ENCODE measurements around the gene IMPDH2.

DNA sequence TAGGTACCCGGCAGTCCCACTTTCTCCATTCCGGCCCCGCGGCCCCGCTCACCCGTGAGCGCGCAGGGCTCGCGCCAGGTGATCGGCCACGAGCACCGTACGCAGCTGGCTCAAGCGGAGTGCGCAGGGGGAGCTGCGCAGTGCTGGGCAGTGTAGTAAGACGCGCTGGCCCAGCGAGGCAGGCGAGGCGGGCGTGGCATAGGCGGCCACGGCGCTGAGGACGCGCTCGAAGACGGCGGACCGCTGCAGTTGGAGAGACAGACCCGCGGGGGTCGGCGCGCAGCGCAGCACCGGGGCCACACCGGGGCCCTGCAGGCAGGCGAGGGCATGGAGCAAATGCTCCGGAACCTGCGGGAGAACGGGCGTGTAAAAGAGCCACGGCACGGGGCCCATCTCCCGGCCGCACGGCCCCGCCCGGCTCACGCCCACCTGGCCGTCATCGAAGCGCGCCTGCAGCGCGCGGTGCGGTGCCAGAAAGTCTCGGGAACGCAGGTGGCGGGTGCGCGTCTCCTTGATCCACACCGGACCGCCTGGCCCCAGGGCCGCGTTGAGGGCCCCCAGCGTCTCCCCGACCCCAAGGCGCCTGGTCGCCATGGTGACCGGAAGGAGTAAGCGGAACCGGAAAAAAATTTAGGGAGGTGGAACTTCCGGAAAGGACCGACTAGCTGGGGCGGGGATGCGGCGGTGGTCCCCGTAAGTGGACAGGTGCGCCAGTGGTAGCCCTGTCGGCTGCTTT is 11.1 kb downstream of the IMPDH2 start, which contains the start of gene DALRD3:
- TF ChIP-seq, protein P1, sequence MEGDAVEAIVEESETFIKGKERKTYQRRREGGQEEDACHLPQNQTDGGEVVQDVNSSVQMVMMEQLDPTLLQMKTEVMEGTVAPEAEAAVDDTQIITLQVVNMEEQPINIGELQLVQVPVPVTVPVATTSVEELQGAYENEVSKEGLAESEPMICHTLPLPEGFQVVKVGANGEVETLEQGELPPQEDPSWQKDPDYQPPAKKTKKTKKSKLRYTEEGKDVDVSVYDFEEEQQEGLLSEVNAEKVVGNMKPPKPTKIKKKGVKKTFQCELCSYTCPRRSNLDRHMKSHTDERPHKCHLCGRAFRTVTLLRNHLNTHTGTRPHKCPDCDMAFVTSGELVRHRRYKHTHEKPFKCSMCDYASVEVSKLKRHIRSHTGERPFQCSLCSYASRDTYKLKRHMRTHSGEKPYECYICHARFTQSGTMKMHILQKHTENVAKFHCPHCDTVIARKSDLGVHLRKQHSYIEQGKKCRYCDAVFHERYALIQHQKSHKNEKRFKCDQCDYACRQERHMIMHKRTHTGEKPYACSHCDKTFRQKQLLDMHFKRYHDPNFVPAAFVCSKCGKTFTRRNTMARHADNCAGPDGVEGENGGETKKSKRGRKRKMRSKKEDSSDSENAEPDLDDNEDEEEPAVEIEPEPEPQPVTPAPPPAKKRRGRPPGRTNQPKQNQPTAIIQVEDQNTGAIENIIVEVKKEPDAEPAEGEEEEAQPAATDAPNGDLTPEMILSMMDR (IDR thresholded peaks at IDR 0.05; ENCODE audit: insufficient read depth, low read length): no peak
- TF ChIP-seq, protein P2, sequence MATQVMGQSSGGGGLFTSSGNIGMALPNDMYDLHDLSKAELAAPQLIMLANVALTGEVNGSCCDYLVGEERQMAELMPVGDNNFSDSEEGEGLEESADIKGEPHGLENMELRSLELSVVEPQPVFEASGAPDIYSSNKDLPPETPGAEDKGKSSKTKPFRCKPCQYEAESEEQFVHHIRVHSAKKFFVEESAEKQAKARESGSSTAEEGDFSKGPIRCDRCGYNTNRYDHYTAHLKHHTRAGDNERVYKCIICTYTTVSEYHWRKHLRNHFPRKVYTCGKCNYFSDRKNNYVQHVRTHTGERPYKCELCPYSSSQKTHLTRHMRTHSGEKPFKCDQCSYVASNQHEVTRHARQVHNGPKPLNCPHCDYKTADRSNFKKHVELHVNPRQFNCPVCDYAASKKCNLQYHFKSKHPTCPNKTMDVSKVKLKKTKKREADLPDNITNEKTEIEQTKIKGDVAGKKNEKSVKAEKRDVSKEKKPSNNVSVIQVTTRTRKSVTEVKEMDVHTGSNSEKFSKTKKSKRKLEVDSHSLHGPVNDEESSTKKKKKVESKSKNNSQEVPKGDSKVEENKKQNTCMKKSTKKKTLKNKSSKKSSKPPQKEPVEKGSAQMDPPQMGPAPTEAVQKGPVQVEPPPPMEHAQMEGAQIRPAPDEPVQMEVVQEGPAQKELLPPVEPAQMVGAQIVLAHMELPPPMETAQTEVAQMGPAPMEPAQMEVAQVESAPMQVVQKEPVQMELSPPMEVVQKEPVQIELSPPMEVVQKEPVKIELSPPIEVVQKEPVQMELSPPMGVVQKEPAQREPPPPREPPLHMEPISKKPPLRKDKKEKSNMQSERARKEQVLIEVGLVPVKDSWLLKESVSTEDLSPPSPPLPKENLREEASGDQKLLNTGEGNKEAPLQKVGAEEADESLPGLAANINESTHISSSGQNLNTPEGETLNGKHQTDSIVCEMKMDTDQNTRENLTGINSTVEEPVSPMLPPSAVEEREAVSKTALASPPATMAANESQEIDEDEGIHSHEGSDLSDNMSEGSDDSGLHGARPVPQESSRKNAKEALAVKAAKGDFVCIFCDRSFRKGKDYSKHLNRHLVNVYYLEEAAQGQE (IDR thresholded peaks at IDR 0.05; ENCODE audit: insufficient replicate concordance, low read depth): no peak
- TF ChIP-seq POLR2AphosphoS5 (IDR thresholded peaks at IDR 0.05; ENCODE audit: low read depth) (peak; percentile 83; the same call in 1 of the 2 replicates), GABPA (IDR thresholded peaks at IDR 0.05; ENCODE audit: low read depth) (peak; percentile 78), SPI1 (IDR thresholded peaks at IDR 0.05; ENCODE audit: borderline replicate concordance, low read depth) (no peak)

Measured in HL-60 (cell line).